NOMO-1 (cell line): Measurements from ENCODE around the gene LGALS4.
A peak's percentile ranks its signal among the peaks of the same experiment; 100 is the strongest.
"Not testable (repeated sequence)": the region's sequence is repeated elsewhere in the genome, so short reads cannot be mapped to it uniquely, and the experiment has no call there.

ENCODE experiments used
- DNase-seq, 2 experiments: peaks; one replicate each; lab custom pipeline; 2025; ENCODE audit not compliant: unreplicated experiment in 2 of 2; lab: John Stamatoyannopoulos, UW

The LGALS4 gene

GRCh38 chr19:38774181-38774950 is 38.4 kb downstream of the LGALS4 start:
- DNase-seq, result no peak

DNA sequence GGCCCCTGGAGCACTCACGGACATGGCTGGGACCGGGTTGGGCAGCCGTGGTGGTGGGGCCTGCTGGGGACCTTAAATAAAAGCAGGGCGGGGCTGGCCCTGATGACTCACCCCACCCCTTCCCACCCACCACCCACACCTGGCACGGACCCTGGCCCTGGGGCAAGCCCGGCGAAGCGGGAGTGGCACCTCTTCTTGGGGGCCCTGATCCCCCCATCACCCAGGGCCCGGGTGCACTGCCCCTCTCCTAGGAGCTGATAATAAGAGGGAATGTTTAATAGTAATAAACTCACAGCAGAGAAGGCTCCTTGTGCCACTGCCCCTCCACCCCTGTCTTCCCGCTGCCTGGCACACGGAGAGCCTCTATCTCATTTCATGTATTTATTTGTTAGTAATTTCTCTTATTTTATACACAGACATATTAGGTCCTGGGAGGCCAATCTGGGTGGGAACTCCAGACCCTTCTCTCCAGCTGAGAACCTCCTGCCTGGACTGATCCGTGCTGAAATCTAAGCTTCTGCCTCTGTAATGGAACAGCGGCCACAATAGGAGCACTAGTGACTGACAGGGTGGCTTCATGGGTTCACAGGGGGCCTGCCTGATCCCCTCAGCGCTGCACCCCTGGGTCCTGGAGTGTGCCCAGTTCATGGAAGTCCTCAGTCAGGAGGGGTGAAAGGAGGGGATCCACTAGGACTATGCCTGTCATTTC is 39.1 kb downstream of the LGALS4 start, which contains the start of gene LGALS7:
Gene LGALS7, minus strand, starts transcription at position 49 of the 709 bp plus-strand sequence. Its CDS starts 25 bp downstream, at position 24.
- DNase-seq, result no peak

- not testable (repeated sequence) for DNase-seq
Observed at GRCh38 chr19:38771569-38771968, 41.2 kb downstream of the LGALS4 start.

GRCh38 chr19:38770949-38771275 is 41.8 kb downstream of the LGALS4 start:
- DNase-seq, result not testable (repeated sequence)

DNA sequence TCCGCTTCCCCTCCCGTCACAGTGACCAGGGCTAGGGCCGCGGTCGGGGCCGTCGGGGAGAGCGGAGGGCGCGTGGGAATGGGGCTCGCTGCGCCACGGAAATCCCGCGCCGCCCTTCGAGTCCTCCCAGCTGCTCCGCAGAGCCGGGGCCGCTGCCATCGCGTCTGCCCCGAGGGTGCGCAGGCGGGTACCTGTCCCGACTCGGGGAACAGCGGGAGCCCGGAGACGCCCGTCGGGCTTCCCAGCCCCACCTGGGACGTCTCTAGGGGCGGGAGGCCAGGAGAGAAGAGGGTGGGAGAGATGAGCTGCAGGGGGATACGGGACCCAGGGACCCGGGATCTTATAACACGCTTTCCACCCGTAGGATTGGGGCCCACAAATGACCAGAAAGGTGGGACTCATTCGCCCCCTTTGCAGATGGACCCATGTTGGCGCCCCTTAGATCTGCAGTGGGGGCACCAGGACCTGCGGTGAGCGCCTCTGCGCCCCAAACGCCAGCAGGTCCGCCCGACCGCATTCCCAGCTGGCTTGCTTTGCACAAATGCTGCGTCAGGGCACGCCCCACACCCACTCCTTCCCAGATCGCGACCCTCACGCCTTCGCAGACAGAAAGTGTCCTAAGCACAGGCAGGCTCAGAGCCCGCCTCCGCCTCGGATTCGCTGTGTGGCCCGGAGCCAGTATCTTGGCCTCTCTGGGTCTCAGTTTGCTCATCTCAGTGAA is 42.4 kb downstream of the LGALS4 start:
- not testable (repeated sequence) for DNase-seq

- DNase-seq, result peak; percentile 53 to 59
Observed at GRCh38 chr19:38769635-38770211, 43.0 kb downstream of the LGALS4 start.

- no peak for DNase-seq
Observed at GRCh38 chr19:38766276-38767047, 46.3 kb downstream of the LGALS4 start.

DNA sequence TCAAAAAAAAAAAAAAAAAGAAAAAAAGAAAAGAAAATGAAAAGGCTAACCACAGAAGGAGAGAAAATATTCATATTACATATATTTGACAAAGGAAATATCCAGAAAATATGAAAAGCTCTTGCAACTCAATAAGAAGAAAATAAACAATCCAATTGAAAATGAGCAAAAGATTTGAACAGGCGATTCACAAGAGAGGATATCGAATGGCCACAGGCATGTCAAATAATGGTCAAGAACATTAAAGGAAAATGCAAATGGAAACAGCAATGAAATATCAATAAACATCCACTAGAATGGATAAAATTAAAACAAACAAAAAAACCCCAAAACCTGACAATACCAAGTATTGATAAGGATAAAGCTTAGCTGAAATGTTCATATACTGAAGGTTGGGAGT is 47.5 kb downstream of the LGALS4 start:
- no peak for DNase-seq

DNA sequence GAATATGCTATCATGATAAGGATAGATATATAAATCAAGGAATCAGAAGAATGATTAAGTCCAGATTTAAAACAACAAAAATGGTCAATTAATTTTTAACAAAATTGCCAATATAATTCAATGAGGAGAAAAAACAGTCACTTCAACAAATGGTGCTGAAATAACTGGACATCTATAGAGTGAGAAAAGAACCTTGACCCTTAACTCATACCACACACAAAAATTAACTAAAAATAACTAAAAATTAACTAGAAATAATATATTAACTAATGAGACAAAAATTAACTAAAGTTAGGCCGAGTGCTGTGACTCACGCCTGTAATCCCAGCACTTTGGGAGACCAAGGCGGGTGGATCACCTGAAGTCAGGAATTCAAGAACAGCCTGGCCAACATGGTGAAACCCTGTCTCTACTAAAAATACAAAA is 48.9 kb downstream of the LGALS4 start:
- DNase-seq, result no peak

- not testable (repeated sequence) for DNase-seq
Observed at GRCh38 chr19:38761884-38762389, 50.8 kb downstream of the LGALS4 start.

DNA sequence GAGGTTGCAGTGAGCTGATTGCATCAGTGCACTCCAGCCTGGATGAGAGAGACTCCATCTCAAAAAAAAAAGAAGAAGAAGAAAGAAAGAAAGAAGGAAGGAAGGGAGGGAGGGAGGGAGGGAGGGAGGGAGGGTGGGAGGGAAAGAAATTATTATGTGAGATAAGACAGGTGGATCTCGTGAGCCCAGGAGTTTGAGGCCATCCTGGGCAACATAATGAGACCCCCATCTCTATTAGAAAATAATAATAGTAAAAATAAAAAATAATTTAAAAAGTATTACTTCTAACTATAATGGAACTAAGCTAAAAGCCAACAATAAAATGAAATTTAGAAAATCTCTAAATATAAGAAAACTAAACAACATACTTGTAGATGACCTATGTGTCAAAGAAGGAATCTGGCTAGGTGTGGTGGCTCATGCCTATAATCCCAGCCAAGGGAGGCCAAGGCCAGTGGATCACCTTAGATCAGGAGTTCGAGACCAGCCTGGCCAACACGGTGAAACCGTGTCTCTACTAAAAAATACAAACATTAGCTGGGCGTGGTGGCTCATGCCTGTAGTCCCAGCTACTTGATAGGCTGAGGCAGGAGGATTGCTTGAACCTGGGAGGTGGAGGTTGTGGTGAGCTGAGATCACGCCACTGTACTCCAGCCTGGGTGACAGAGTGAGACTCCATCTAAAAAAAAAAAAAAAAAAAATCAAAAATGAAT is 51.8 kb downstream of the LGALS4 start:
- not testable (repeated sequence) for DNase-seq

- DNase-seq, result peak; percentile 5 to 20
Observed at GRCh38 chr19:38759590-38760003, 53.1 kb downstream of the LGALS4 start.

GRCh38 chr19:38754196-38754595 is 58.5 kb downstream of the LGALS4 start:
- DNase-seq, result not testable (repeated sequence)

DNA sequence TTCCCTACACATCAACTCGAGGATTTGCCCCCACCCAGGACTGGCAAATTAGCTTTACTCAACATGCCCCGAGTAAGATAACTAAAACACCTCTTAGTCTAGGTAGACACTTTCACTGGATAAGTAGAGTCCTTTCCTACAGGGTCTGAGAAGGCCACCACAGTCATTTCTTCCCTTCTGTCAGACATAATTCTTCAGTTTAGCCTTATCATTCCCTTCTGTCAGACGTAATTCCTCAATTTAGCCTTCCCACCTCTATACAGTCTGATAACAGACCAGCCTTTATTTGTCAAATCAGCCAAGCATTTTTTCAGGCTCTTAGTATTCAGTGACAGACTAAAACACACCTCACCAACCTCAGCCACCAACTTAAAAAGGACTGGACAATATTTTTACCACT is 59.0 kb downstream of the LGALS4 start:
- DNase-seq, result not testable (repeated sequence)
